ENCODE measurements around the gene BABAM1. TPM values are rescaled to one million over a fixed set of nuclear protein-coding genes. Genes with fewer than 3 reads are reported as not detected.

Gene BABAM1
- total and polyA plus RNA-seq, 10 of the 15 experiments (the other 5 are each of a cell fraction or from before 2014, with no cell fraction given) = 11.9 to 154 (median 103) TPM

DNA sequence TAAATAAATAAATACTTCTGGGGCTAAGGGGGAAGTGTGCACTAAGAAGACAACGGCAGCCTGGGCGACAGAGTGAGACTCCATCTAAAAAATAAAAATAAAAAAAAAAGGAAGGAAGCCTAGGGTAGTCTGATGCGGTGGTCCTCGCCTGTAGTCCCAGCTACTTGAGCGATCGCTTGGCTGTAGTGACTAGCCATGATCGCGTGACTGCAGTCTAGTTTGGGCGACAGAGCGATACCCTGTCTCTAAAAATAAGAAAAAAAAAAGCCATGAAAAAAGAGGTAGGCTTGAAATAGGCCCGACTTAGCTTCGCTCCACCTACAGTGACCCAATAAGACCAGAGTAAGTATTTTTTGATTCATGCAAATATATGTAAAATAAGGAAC is 661 bp upstream of the BABAM1 start:
- peak overlapping the region; percentile 81 for H3K27ac ChIP-seq (ENCODE audit: control insufficient read depth, insufficient read depth)
- no peaks in the 10 kb centered on the region for H3K9me3 ChIP-seq (replicated peaks; ENCODE audit: control insufficient read depth, insufficient read depth, low read length)
- CTCF ChIA-PET = interaction anchor here (0.5 to 10.5 kb wide), 19 partner anchors 8 to 1676 kb away, joined by 3 to 120 read pairs (median 3); partner anchors contain the start of genes ABHD8, ANKLE1, HAUS8 and MRPL34
- in situ Hi-C loops (cut with MboI) (no loop called here), intact Hi-C loops (cut with micrococcal nuclease; ENCODE audit: unreplicated experiment) (loop anchor here (2.0 to 10.0 kb wide), 2 partner anchors 16 to 492 kb away; no protein-coding TSS in a partner anchor)
- H2AFZ ChIP-seq (ENCODE audit: control insufficient read depth, low read depth, low read length) = peak overlapping the region; percentile 89
- TSS peak; percentile 88 for BruUV-seq (replicated peaks)
- no peak for ATAC-seq
- SMC1A ChIA-PET (ENCODE audit: uncharacterized antibody, unreplicated experiment) = interaction anchor here (0.6 to 5.0 kb wide), 13 partner anchors 15 to 671 kb away, joined by 3 to 43 read pairs (median 3); partner anchors contain the start of genes ABHD8, ANKLE1 and USE1
- no peak overlapping the region for H3K4me3 ChIP-seq
- POLR2A ChIA-PET = interaction anchor here (0.5 to 2.1 kb wide), 19 partner anchors 12 to 1861 kb away, joined by 3 to 16 read pairs (median 4); partner anchors contain the start of genes ABHD8, ANKLE1, ANO8 and DDA1
- H3K36me3 ChIP-seq (ENCODE audit: control insufficient read depth in 2 of 2, insufficient read depth in 2 of 2, low read length in 1 of 2) = peaks cover 3 to 5% of the 10 kb centered on the region in 2 experiments; a peak in 3 of 4 replicates
- RAD21 ChIA-PET (ENCODE audit: unreplicated experiment) = interaction anchor here (0.7 to 1.8 kb wide), 22 partner anchors 11 to 551 kb away, joined by 3 to 22 read pairs (median 4); partner anchors contain the start of genes ABHD8, ANKLE1, DDA1 and OCEL1
- H4K20me1 ChIP-seq (ENCODE audit: control insufficient read depth, insufficient read depth) = no peaks in the 10 kb centered on the region
- peaks cover 11% of the 10 kb centered on the region for H3K4me1 ChIP-seq (ENCODE audit: control insufficient read depth, insufficient read depth, low read length)
- peak overlapping the region; percentile 66 for H3K9ac ChIP-seq (ENCODE audit: control insufficient read depth, insufficient read depth, low read length)
- WGBS (ENCODE audit: insufficient coverage, insufficient replicate concordance, low lambda C conversion rate, missing lambda C conversion rate) = under 1% methylated on average over 12 of the region's 12 CpGs
- no peak for FAIRE-seq
- H3K79me2 ChIP-seq (ENCODE audit: control insufficient read depth, insufficient read depth, low read length) = peaks cover 13% of the 10 kb centered on the region
- H3K4me2 ChIP-seq (ENCODE audit: control insufficient read depth, insufficient read depth) = peak overlapping the region; percentile 75
- DNase-seq (ENCODE audit: low read depth, low spot score) = no peak
- no peaks in the 10 kb centered on the region for H3K27me3 ChIP-seq (replicated peaks in 1 of 2; ENCODE audit: control insufficient read depth in 2 of 2, insufficient read depth in 2 of 2, low read length in 1 of 2)
- TF ChIP-seq RB1 (IDR thresholded peaks at IDR 0.05; ENCODE audit: borderline replicate concordance) (no peak), ZBED1 (IDR thresholded peaks at IDR 0.05; ENCODE audit: borderline replicate concordance) (peak; percentile 55; the same call in 1 of the 2 replicates), ATF7 (IDR thresholded peaks at IDR 0.05; ENCODE audit: low read depth) (no peak), NFYA (IDR thresholded peaks at IDR 0.05; ENCODE audit: borderline replicate concordance, low read depth, low read length) (no peak), ZNF384 (IDR thresholded peaks at IDR 0.05; ENCODE audit: borderline replicate concordance, low read depth, low read length) (no peak; the same call in 1 of the 2 replicates), BHLHE40 (IDR thresholded peaks at IDR 0.05; ENCODE audit: borderline replicate concordance in 1 of 2, low read depth in 2 of 2, low read length in 1 of 2) (peak; percentile 38 to 45; a peak in 2 of 4 replicates), ZNF217 (IDR thresholded peaks at IDR 0.05) (no peak), MYB (IDR thresholded peaks at IDR 0.05; ENCODE audit: borderline replicate concordance, low read depth, low read length) (no peak), NR2C2 (IDR thresholded peaks at IDR 0.05; ENCODE audit: borderline replicate concordance, control insufficient read depth, insufficient read length, low read depth) (no peak), MEF2A (IDR thresholded peaks at IDR 0.05; ENCODE audit: insufficient read depth, low read depth, low read length) (peak; percentile 47; the same call in 1 of the 2 replicates), SUZ12 (IDR thresholded peaks at IDR 0.05; ENCODE audit: unreplicated experiment) (no peak), MTA2 (IDR thresholded peaks at IDR 0.05; ENCODE audit: low read depth) (no peak), POLR2AphosphoS5 (IDR thresholded peaks at IDR 0.05; ENCODE audit: low read length) (0 out of 2 replicates have a peak, but pooled peaks have one; percentile 29), RBBP5 (conservative IDR thresholded peaks at IDR 0.05) (no peak), POLR2A (IDR thresholded peaks at IDR 0.05; ENCODE audit: low read depth, low read length) (peak; percentile 43; the same call in 1 of the 2 replicates), RUNX3 (IDR thresholded peaks at IDR 0.05; ENCODE audit: low read length) (peak; percentile 28; the same call in 1 of the 2 replicates), EED (IDR thresholded peaks at IDR 0.05; ENCODE audit: low read depth) (0 out of 2 replicates have a peak, but pooled peaks have one; percentile 12), EP300 (IDR thresholded peaks at IDR 0.05; ENCODE audit: borderline replicate concordance in 1 of 2, control insufficient read depth in 1 of 2, low read depth in 2 of 2, low read length in 2 of 2) (no peak), ZNF622 (IDR thresholded peaks at IDR 0.05) (no peak), SMARCA5 (IDR thresholded peaks at IDR 0.05) (no peak)
- TF ChIP-seq, protein P1, sequence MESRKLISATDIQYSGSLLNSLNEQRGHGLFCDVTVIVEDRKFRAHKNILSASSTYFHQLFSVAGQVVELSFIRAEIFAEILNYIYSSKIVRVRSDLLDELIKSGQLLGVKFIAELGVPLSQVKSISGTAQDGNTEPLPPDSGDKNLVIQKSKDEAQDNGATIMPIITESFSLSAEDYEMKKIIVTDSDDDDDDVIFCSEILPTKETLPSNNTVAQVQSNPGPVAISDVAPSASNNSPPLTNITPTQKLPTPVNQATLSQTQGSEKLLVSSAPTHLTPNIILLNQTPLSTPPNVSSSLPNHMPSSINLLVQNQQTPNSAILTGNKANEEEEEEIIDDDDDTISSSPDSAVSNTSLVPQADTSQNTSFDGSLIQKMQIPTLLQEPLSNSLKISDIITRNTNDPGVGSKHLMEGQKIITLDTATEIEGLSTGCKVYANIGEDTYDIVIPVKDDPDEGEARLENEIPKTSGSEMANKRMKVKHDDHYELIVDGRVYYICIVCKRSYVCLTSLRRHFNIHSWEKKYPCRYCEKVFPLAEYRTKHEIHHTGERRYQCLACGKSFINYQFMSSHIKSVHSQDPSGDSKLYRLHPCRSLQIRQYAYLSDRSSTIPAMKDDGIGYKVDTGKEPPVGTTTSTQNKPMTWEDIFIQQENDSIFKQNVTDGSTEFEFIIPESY (IDR thresholded peaks at IDR 0.05) = no peak
- TF ChIP-seq, protein P2, sequence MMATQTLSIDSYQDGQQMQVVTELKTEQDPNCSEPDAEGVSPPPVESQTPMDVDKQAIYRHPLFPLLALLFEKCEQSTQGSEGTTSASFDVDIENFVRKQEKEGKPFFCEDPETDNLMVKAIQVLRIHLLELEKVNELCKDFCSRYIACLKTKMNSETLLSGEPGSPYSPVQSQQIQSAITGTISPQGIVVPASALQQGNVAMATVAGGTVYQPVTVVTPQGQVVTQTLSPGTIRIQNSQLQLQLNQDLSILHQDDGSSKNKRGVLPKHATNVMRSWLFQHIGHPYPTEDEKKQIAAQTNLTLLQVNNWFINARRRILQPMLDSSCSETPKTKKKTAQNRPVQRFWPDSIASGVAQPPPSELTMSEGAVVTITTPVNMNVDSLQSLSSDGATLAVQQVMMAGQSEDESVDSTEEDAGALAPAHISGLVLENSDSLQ (IDR thresholded peaks at IDR 0.05) = no peak

All from GM12878 (cell line).